GM19463 (cell line): ENCODE results near the gene GOLGA3.
"Not testable (repeated sequence)": the region's sequence is repeated elsewhere in the genome, so short reads cannot be mapped to it uniquely, and the experiment has no call there.

ENCODE experiments used
- ATAC-seq: cut with Tn5 transposase; IDR thresholded peaks from one replicate; pipeline ENCODE4 v1.9.1; 2021; ENCODE audit warnings: mild to moderate bottlenecking, moderate library complexity; ENCODE audit not compliant: unreplicated experiment

GOLGA3 gene

DNA sequence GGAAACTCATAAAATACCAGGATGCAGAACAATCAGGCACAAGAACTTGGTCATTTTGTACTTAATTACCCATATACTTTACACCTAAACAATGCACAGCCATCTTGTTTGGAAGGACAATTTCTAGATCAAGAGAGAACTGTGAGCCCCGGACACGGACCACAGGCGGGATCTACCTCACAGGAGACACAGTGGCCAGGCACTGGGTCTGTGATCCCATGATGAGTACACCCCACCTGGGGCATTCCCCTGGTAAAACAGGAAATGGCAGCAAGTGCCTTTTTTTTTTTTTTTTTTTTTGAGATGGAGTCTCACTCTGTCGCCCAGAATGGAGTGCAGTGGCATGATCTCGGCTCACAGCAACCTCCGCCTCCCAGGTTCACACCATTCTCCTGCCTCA lies 15.2 kb downstream of the GOLGA3 start:
- ATAC-seq = no peak

DNA sequence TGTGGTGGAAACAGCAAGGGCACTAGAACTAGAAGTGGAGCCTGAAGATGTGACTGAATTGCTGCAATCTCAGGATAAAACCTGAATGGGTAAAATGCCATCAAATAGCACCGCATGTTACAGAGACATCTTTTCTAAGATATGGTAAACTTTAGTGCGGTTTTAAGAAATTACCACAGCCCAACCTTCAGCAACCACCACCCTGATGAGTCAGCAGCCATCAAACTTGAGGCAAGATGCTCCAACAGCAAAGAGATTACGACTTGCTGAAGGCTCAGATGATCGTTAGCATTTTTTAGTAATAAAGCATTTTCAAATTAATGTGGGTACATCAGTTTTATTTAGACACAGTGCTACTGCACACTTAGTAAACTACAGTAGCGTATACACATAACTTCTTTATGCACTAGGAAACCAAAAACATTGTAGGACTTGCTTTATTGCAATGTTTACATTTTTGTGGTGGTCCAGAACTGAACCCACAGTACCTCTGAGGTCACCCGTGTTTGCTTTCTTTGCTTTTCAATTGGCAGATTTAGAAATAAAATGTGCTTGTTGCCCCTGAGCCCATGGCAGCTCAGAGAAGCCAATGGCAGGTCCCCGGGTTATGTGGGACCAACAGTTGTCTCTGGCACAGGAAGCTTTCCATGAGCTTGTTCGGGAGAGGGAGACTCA lies 15.9 kb downstream of the GOLGA3 start:
- no peak for ATAC-seq

DNA sequence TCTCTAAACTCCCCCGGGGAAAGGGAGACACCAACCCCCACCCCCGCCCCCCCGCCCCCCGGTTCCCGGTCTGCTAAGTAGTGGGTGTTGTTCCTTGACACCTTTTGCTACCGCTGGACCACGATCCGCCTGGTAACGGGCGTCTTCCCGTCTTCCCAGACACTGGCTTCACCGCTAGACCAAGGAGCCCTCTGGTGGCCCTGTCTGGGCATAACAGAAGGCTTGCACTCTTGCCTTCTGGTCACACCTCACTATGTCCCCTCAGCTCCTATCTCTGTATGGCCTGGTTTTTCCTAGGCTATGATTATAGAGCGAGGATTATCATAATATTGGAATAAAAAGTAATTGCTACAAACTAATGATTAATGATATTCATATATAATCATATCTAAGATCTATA lies 19.3 kb downstream of the GOLGA3 start:
- not testable (repeated sequence) for ATAC-seq

DNA sequence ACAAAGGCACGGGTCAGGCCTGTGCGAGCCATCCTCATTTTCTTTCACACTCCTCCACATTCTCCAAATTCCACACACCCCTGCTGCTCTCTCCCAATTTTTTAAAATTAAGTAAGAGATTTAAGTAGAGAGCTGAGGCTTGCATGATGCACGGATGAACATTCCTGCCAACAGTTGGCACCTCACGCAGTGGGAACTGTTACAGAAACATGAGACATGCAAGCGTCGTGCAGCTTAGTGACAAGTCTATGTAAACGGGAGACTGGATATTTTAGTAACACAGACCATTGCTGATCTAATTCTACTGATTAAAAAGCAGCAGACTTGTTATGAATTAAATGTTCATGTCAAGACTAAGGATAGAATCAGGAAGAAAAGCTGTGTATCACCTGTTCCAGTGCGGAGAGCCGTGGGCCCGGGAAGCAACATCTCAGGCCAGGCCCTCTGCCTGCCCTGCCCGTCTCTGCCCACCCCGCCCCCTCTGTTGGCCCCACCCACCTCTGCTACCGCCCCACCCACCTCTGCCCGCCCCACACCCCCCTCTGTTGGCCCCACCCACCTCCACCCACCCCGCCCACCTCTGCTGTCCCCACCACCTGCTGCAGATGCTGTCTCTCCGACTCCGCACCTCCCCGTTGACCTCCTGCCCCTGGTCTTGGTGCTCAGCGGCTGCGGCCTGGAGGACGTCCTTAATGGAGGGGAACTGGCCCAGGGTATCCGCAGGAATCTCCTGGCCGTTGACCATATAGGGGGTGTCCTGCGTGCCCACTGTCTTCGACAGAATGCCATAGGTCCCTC lies 21.2 kb downstream of the GOLGA3 start:
- ATAC-seq = no peak

DNA sequence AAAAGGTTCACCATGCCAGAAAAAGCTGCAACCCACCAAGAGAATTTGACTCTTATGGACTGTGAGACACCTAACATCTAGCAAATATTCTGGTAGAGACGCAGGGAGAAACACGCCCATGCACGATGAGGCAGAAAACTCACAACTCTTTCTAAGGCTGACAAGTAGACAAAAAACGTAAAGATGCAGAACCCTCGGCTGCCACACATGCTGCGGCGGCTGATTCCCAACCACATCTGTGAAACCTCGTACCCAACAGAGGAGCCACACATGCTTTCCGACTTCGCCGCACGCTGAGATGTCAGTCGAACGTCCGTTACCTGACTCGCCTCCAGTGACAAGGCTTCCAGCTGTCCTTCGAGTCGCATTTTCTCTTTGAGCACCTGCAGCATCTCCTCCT lies 21.8 kb downstream of the GOLGA3 start:
- no peak for ATAC-seq

DNA sequence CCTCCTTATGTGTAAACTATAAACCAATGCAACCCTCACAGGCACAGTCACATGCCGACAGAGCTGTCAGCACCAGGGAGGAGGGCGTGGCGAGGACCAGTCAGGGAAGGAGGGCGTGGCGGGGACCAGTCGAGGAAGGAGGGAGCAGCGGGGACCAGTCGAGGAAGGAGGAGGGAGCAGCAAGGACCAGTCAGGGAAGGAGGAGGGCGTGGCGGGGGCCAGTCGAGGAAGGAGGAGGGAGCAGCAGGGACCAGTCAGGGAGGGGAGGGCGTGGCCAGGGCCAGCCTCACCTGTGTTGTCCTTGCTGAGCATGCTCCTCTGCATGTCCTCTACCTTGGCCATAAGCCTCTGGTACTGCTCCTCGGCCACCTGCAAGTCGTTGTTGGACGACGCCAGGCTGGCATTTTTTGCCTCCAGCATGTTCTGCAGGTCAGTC lies 24.2 kb downstream of the GOLGA3 start:
- ATAC-seq = no peak

DNA sequence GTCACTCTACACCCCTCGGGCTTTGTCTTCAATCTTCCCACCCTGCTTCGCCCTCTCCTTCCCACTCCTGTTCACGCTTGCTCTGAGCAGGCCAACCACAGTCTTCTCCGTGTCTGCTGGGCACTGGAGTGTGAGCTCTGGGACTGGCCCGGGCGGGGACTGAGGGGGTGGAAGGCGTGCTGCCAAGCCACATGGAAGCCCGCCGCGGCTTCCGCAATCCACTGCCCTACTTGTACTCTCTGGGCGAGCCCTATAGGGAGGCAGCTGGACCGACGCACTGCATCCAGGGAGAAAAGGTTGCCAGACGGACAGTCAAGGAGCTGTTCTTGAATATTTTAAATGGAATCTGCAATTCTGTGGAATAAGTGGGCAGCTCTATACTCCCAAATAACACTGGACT lies 24.8 kb downstream of the GOLGA3 start:
- ATAC-seq = no peak

- ATAC-seq = no peak
Observed at GRCh38 chr12:132803125-132803524, 25.5 kb downstream of the GOLGA3 start.

GRCh38 chr12:132801741-132802140 lies 26.9 kb downstream of the GOLGA3 start:
- ATAC-seq = no peak

DNA sequence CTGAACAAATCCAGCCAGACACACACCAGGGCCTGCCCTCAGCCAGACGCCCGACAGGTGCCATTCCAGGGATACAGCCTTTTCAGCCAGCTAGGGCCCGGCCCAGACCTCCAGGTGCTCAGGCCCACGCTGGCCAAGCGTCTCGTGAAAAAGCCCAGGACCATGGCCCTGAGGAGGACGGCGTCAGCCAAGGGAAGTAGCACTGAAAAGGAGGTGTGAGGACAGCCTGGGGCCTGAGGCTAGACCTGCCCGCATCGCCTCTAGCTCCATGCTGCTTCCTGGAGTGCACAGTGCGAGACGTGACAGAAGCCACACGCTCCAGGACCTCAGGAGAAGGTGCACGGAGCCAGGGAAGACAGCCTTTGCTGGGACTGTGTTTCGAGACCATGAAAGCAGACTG lies 29.8 kb downstream of the GOLGA3 start:
- ATAC-seq = no peak

DNA sequence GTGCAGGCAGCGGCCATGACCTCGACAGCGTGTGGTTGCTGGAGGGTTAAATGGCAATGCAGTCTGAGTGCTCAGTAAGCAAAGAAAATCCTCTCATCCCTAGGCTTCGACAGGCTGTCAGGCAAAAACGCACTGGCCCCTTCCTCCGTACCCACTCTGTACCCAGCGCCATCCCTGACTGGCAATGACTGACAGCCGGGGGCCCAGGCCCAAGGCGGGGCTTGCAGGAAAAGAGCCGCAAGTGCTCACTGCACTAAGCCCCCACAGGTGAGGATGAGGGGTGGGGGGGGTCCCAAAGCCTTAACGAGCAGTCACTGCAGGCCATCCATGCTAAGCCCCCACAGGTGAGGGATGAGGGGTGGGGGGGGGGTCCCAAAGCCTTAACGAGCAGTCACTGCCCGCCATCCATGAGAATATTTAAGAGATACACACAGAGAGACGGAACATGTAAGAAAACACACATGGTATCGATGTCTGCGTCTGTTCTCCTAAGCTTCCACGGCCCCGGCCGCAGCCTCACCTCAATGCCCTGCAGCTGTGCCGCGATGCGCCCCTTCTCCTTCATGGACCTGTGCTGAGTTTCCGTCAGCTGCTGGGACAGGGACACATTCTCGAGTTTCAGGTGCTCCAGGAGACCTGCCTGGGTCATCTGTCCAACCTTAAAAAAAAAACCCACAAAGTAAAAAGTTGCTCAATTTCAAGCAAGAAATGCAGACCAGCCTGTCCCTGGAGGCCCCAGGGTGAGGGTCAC lies 30.7 kb downstream of the GOLGA3 start:
- ATAC-seq = no peak

DNA sequence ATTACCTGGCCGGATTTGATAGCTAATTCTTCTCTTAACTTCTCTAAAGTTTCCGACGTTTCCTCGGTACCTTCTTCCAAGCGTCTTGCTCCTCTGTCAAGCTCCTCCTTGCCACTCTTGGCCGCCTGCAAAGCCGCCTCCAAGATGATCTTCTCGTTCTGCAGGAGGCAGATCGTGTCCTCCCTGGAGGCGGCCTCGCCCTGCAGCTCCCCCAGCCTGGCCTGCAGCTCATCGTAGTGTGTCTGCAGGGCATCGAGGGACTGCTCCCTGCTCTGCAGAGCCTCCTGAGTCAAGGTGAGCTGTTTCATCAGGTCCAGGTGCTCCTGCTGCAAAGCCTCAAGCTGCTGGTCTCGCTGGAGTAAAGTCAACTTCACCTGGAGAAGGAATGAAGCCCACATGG lies 32.8 kb downstream of the GOLGA3 start:
- no peak for ATAC-seq

- ATAC-seq = not testable (repeated sequence)
Observed at GRCh38 chr12:132791940-132792339, 36.7 kb downstream of the GOLGA3 start.

GRCh38 chr12:132789099-132789471 lies 39.6 kb downstream of the GOLGA3 start:
- ATAC-seq = no peak

DNA sequence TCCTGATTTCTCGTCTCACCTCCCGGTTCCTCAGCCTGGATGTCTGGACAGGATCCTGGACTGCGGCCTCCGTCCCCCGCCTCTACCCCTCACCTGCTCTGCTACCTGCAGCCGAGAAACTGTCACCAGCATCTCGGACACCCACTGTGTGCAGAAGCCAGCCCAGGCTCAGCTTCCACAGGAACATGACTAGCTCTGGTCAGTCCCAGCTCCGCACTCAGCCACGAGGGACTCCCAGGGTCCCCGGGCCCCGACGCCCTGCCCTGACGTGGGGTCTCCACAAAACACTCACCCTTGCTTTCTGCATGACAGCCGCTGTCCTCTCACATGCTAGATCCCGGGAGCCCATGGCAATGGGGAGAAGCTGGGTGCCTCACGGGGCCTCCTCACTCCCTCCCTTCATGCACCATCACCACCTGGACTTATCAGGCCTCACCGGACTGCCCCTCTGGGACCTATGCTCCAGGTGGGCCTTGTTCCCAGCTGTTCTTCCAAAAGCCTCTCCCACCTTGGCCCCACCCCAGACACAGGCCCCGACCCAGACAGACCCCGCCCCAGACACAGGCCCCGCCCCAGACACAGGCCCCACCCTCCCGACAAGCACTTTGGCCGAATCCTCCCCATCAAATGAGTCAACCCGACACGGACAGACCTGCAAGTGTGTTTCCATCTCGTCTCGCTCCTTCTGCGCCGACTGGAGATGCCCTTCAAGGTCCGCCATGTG lies 40.1 kb downstream of the GOLGA3 start:
- no peak for ATAC-seq

GRCh38 chr12:132787877-132788276 lies 40.8 kb downstream of the GOLGA3 start:
- no peak for ATAC-seq

GRCh38 chr12:132786192-132786591 lies 42.5 kb downstream of the GOLGA3 start:
- no peak for ATAC-seq

- ATAC-seq = no peak
Observed at GRCh38 chr12:132784580-132784979, 44.1 kb downstream of the GOLGA3 start.

GRCh38 chr12:132783917-132784531 lies 44.6 kb downstream of the GOLGA3 start:
- no peak for ATAC-seq

GRCh38 chr12:132781938-132782337 lies 46.7 kb downstream of the GOLGA3 start:
- no peak for ATAC-seq
